ENCODE results near the gene RPL37. TPM values are rescaled to one million over a fixed set of nuclear protein-coding genes. Genes with fewer than 3 reads are reported as not detected.
"Not testable (repeated sequence)": the region's sequence is repeated elsewhere in the genome, so short reads cannot be mapped to it uniquely, and the experiment has no call there.

Gene RPL37
- total RNA-seq, 1 donor from 2014 or later = 1,378 TPM

DNA sequence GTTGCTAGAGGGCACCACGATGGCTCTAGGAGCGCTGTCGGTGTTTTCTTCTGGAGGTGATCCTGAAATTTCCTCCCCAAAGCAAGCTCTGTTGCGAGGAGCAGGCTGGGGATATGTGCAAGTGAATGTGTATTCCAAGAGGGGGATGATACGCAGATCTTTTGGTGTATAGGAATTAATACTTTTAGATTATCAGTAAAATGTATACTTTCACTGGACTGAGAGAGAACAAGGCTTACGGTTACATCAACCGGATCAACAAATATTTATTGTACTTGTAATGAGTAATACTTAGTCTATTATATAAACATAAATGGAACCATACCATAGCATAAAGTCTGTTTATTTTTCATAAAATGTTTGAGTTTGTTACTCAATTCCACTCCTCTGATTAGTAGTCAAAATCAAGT, 36.2 kb downstream of the RPL37 start:
- DNase-seq (ENCODE audit: low spot score in 2 of 2) (no peak), FAIRE-seq (no peak)

- FAIRE-seq = no peak
Measured at GRCh38 chr5:40798012-40798800, 36.8 kb downstream of the RPL37 start, which contains the start of gene PRKAA1. PRKAA1 (minus strand) TSS chr5:40798374; CDS start chr5:40798189, 185 bp downstream.

GRCh38 chr5:40797273-40798011, 37.6 kb downstream of the RPL37 start:
- DNase-seq (ENCODE audit: low spot score in 2 of 2) (no peak), FAIRE-seq (no peak)

More at GRCh38 chr5:40798012-40798800, 36.8 kb downstream of the RPL37 start, which contains the start of gene PRKAA1:
- peak; percentile 91 to 95 for DNase-seq (ENCODE audit: low spot score in 2 of 2)

- no peak for FAIRE-seq
- no peak for DNase-seq (ENCODE audit: low spot score in 2 of 2)
Measured at GRCh38 chr5:40796487-40796889, 38.5 kb downstream of the RPL37 start.

- FAIRE-seq; DNase-seq (ENCODE audit: low spot score in 2 of 2): not testable (repeated sequence)
Measured at GRCh38 chr5:40794877-40795276, 40.1 kb downstream of the RPL37 start.

DNA sequence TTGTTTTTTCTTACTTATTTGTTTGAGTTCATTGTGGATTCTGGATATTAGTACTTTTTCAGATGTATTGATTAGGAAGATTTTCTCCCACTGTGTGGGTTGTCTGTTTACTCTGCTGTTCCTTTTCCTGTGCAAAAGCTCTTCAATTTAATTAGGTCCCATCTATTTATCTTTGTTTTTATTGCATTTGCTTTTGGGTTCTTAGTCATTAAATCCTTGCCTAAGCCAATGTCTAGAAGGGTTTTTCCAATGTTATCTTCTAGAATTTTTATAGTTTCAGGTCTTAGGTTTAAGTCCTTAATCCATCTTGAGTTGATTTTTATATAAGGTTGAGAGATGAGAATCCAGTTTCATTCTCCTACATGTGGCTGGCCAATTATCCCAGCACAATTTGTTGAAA, 40.7 kb downstream of the RPL37 start:
- not testable (repeated sequence) for FAIRE-seq

GRCh38 chr5:40792691-40793090, 42.3 kb downstream of the RPL37 start:
- FAIRE-seq; DNase-seq (ENCODE audit: low spot score in 2 of 2): not testable (repeated sequence)

More for the DNA sequence above, 40.7 kb downstream of the RPL37 start:
- DNase-seq (ENCODE audit: low spot score in 2 of 2) = not testable (repeated sequence)

DNA sequence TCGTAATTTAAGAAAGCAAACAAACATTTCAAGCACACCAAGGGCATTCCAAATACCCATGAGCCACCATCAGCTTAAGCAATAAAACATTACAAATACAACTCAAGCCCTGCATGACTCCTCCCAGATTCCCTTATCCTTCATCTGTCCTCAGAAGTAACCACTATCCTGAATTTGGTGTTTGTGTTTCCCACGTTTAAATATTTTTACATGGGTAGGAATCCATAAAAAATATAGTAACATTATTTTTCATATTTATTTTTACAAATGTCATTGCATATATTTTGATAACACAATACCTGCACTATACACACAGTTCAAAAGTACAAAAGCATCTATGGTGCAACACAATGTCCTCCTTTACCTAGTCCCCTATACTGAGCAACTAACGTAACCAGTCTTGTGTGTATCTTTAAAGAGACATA, 43.3 kb downstream of the RPL37 start:
- FAIRE-seq (no peak), DNase-seq (ENCODE audit: low spot score in 2 of 2) (no peak)

DNA sequence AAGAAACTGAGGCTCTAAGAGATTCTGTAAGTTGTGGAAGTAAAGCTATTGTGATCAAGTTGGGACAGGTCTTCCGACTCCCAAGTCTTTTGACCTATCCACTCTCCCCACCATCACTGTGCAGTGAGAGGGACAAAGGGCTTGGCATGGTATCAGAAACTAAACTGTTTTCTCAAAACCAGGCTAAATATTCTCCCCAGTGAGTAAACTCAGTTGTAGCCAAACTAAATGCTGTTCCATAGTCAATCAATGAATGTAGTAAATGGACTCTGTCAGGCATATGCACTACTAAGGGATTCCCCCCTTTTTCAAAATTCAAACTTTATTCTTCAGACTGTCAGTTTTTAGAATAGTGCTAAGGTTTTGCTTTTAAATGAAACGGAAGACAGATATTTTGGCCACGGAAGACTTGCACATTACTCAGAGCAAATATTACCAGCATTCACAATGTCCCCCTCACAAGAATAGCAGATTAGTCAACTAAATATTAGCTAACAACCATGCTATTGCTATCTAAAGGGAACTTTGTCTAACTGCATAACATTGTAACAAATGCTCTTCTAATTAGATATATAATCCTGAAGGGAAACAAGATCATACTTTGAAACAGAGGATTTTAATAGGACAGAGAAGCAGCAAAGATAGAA, 44.0 kb downstream of the RPL37 start:
- no peak for DNase-seq (ENCODE audit: low spot score in 2 of 2)
- FAIRE-seq = no peak

DNA sequence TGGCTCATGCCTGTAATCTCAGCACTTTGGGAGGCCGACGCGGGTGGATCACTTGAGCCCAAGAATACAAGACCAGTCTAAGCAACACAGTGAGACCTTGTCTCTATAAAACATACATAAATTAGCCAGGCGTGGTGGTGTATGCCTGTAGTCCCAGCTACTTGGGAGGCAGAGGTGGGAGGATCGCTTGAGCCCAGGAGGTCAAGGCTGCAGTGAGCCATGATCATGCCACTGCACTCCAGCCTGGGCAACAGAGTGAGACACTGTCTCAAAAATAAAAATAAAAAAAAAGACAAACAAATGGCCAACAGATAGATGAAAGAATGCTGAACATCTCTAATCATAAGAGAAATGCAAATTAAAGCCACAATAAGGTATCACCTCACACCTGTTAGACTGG, 46.1 kb downstream of the RPL37 start:
- not testable (repeated sequence) for FAIRE-seq; DNase-seq (ENCODE audit: low spot score in 2 of 2)

DNA sequence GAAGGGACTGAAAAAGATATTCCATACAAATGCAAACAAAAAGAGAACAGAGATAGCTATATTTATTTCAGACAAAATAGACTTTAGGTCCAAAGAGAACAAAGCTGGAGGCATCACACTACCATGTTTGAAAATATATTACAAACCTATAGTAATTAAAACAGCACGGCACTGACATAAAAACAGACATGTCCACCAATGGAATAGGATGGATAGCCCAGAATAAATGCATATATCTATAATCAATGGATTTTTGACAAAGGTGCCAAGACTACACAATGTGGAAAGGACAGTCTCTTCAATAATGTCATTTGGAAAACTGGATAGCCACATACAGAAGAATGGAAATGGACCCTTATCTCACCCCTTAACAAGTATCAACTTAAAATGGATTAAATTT, 47.0 kb downstream of the RPL37 start:
- DNase-seq (ENCODE audit: low spot score in 2 of 2) = no peak

DNA sequence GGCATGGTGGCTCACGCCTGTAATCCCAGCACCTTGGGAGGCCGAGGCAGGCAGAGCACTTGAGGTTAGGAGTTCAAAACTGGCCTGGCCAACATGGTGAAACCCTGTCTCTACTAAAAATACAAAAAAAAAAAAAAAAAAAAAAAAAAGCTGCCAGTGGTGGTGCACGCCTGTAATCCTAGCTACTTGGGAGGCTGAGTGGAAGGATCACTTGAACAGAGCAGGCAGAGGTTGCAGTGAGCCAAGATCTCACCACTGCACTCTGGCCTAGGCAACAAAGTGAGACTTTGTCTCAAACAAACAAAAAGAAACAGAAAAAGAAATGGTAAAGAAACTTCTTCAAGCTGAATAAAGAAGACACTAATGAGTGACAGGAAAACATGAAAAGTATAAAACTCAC, 48.4 kb downstream of the RPL37 start:
- not testable (repeated sequence) for FAIRE-seq; DNase-seq (ENCODE audit: low spot score in 2 of 2)

More for the DNA sequence above, 47.0 kb downstream of the RPL37 start:
- no peak for FAIRE-seq

DNA sequence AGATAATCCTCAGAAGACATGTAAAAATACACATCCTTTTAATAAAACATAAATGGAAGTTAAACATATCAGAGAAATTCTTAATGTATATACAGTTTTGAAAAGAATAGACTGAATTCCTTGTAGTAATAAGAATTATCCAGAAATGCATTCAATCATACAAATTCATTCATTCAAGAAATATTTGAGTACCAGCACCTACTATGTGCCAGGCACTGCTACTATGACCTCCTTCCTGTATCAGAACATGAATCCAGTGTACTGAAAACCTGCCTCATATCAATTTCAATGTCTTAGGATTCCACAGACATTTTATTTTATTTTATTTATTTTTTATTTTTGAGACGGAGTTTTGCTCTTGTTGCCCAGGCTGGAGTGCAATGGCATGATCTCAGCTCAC, 50.1 kb downstream of the RPL37 start:
- FAIRE-seq (no peak), DNase-seq (ENCODE audit: low spot score in 2 of 2) (no peak)

DNA sequence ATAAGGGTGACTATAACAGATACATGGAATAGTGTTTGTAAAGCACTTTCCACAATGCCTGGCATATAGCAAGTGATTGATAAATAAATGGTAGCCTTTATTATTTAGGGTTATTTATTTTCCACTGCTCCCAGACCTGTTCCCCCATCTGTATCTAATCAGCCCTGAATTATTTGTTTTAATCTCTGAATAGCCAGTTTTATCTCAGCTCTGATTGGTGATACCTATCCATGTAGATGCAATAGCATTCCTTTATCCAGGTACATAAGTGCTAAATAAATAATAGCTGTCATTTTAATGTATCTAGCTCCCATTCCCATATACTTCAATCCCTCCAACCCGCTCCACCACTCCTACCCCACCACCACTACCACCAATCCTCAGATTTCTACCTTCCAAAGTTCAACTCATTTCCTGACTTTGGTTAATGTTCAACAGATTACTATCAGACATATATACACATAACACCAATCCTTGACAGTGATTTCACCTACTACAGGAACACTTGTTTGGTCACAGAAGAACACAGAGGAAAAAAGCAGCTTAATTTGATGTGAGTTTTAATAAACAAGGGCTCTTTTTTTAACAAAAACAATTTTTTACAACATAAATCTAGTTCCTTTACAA, 50.9 kb downstream of the RPL37 start:
- FAIRE-seq (no peak), DNase-seq (ENCODE audit: low spot score in 2 of 2) (no peak)

DNA sequence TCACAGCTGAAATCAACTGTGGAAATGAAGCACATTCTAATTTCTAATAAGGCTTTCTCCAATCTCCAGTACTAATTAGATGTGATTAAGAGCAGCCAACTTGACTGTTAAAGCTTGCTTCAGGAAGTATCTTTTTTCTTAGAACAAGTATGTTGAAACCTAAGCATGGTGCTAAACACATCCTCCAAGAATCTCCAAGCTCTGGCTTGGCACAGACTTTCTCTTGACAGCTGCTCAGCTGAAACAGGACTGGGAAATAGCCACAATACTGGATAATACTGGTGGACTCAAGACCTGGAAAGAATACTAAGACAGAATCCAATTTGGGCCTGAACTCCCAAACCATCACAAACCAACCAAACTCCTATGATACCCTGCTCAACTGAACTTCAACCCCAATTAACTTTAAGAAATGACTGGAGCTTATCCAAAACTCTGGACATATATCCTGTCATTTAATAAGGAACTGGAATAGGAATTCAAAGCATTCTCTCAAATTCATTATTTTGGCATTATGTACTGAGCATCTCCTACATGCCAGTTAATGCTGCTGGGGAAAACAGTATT, 53.1 kb downstream of the RPL37 start:
- no peak for DNase-seq (ENCODE audit: low spot score in 2 of 2)
- no peak for FAIRE-seq

DNA sequence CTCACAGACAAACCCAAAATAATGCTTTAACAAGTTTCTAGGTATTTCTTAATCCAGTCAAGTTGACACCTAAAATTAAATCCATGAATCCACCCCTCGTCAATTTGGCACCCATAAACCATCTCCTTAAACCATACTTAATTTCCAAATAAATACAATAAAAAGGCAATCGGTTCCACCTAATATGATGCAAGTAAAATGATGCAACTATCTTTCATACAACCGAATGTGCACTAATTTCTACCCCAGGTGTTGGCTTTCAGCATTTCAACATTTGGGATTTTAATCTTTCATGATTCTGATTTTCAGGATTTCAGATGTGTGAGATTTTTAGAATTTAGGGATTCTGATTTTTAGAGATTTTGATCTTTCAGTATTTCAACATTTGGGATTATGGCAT, 54.2 kb downstream of the RPL37 start:
- FAIRE-seq = no peak
- no peak for DNase-seq (ENCODE audit: low spot score in 2 of 2)

DNA sequence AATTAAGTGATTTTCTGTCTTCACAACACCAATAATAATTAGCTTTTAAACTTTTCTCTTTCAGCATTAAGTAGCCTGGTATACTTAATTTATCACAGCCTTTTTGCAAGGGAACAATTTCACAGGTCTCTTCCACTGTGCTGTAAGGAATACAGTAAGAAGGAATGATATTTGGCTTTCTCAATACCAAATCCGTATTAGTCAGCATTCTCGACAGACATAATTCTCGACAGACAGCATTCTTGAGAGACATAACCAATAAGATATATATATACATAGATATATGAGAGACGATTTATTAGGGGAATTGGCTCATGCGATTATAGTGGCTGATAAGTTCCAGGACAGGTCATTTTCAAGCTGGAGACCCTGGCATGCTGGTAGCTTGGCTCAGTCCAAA, 54.8 kb downstream of the RPL37 start:
- no peak for FAIRE-seq
- no peak for DNase-seq (ENCODE audit: low spot score in 2 of 2)

DNA sequence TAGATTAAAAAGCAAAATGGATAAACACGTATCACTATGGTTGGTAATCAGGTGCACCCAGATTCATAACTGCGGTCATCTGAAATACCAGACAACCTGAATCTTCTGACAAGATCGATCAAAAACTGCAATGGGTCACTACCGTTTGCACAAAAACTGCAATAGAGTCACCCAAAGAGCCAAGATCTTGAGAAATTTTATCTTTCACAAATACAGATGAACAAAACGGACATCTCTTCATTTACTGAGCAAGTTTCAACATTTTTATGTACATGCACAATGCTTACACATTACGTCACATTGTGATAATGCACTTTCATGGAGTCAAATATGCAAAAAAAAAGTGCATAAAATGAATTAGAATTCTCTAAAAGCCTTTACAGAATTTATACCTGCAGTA, 55.5 kb downstream of the RPL37 start:
- DNase-seq (ENCODE audit: low spot score in 2 of 2) (no peak), FAIRE-seq (no peak)

- FAIRE-seq (no peak), DNase-seq (ENCODE audit: low spot score in 2 of 2) (no peak)
Measured at GRCh38 chr5:40778133-40778532, 56.9 kb downstream of the RPL37 start.

GRCh38 chr5:40776658-40776977, 58.4 kb downstream of the RPL37 start:
- no peak for DNase-seq (ENCODE audit: low spot score in 2 of 2)
- FAIRE-seq = no peak
